GM10248 (cell line): Measurements from ENCODE around the gene MELK.
A peak's percentile ranks its signal among the peaks of the same experiment; 100 is the strongest.

Experiments
- CTCF ChIA-PET: fragments of 300-600 bp; sonication (Branson Sonifier 250); formaldehyde crosslinking; extraction: SDS; loops from one replicate; lab custom pipeline; 2021; ENCODE audit warnings: antibody characterized with exemption; lab: Yijun Ruan, JAX
- POLR2A ChIA-PET: fragments of 350-650 bp; sonication (Branson Sonifier 250); formaldehyde crosslinking; extraction: SDS; loops from one replicate; lab custom pipeline; 2020; ENCODE audit warnings: antibody characterized with exemption; lab: Yijun Ruan, JAX
- DNase-seq: peaks from one replicate; pipeline ENCODE4 v3.0.0; 2012; ENCODE audit errors: extremely low spot score
- TF ChIP-seq, protein P1 (sequence below): IDR thresholded peaks from 2 replicates; pipeline ENCODE4 v1.5.1; 2012; ENCODE audit warnings: mild to moderate bottlenecking, low read depth; ENCODE audit errors: extremely low read depth, missing control alignments, control extremely low read depth

The MELK gene

DNA sequence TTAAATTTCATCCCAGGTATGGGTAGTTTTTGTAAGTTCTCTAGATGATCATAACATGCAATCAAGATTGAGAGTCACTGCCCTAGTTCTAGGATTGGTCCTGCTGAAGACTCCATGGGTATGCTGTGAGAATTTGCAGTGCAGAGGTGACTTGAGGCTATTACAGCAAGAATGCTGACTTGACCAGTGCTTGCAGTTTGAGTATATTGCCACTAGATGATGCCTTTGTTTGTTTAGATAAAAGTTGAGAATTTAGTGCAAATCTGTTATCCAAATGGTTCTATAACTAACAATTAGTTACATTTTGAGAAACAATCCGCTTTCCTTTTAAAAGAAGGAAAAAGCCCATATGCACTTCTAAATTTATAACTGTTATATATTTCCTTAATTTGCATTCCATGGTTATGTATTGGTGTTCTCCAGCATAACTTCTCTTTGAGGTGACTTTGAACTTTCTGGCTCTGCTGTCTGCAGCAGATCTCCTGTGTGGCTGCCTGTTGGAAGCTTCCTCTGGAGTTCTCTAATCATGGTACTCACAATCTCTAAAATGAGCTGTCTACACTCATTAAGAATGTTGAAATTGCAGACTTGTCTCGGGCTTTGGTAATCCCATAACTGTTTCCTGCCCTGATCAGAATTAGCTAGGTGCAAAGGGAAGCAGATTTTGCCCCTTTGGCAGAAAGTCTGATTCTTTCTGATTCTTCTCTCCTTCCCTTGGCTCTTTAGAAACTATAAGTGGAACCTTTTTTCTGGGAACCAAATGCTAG, 24.9 kb downstream of the MELK start:
- DNase-seq: peak; percentile 25
- CTCF ChIA-PET: interaction anchor here (0.8 to 4.1 kb wide), 17 partner anchors 8 to 398 kb away, joined by 3 to 25 read pairs (median 4); no protein-coding TSS in a partner anchor
- TF ChIP-seq, protein P1, sequence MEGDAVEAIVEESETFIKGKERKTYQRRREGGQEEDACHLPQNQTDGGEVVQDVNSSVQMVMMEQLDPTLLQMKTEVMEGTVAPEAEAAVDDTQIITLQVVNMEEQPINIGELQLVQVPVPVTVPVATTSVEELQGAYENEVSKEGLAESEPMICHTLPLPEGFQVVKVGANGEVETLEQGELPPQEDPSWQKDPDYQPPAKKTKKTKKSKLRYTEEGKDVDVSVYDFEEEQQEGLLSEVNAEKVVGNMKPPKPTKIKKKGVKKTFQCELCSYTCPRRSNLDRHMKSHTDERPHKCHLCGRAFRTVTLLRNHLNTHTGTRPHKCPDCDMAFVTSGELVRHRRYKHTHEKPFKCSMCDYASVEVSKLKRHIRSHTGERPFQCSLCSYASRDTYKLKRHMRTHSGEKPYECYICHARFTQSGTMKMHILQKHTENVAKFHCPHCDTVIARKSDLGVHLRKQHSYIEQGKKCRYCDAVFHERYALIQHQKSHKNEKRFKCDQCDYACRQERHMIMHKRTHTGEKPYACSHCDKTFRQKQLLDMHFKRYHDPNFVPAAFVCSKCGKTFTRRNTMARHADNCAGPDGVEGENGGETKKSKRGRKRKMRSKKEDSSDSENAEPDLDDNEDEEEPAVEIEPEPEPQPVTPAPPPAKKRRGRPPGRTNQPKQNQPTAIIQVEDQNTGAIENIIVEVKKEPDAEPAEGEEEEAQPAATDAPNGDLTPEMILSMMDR: peak; percentile 49
- POLR2A ChIA-PET: no interaction called here

GRCh38 chr9:36598273-36598672, 25.6 kb downstream of the MELK start:
- TF ChIP-seq, protein P1: no peak
- ChIA-PET POLR2A (no interaction called here), CTCF (interaction anchor here (0.8 to 4.1 kb wide), 16 partner anchors 8 to 398 kb away, joined by 3 to 25 read pairs (median 4); no protein-coding TSS in a partner anchor)
- DNase-seq: no peak

DNA sequence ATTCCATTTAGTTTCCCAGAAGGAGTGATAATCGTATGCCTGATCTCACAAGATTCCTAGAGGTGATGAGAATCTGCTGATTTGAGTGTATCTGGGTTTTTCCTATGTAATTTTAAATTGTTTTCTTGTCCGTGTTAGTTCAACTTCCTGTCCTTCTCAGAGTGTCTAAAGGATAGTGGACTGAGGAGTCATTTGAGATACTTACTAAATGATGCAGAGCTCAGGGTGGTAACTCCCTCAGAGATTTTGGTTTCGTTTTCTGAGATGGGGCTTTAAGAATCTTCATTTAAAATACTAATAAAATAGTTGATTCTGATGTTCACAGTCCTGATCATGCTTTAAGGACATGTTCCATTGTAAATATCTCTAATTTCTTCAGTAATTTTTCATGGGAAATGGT, 30.3 kb downstream of the MELK start:
- TF ChIP-seq, protein P1: no peak
- ChIA-PET POLR2A (no interaction called here), CTCF (interaction anchor here (1.5 to 2.2 kb wide), 2 partner anchors 126 to 196 kb away, joined by 4 to 8 read pairs; no protein-coding TSS in a partner anchor)
- DNase-seq: peak; percentile 68

DNA sequence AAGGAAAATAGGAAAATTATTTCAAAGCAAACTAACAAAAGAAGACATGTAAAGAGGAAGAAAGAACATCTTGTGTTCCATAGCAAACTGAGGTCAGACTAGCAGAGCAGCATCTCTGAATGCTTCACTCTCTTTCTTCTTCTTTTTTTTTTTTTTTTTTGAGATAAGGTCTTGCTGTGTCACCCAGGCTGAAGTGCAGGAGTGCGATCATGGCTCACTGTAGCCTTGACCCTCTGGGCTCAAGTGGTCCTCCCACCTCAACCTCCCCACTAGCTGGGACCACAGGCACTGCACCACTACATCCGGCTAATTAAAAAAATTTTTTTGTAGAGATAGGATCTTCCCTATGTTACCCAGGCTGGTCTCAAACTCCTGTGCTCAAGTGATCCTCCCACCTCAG, 36.6 kb downstream of the MELK start:
- ChIA-PET CTCF (interaction anchor here (1.6 to 3.9 kb wide), 3 partner anchors 11 to 119 kb away, joined by 9 to 14 read pairs (median 13); no protein-coding TSS in a partner anchor), POLR2A (no interaction called here)
- no peak for DNase-seq
- TF ChIP-seq, protein P1: no peak

DNA sequence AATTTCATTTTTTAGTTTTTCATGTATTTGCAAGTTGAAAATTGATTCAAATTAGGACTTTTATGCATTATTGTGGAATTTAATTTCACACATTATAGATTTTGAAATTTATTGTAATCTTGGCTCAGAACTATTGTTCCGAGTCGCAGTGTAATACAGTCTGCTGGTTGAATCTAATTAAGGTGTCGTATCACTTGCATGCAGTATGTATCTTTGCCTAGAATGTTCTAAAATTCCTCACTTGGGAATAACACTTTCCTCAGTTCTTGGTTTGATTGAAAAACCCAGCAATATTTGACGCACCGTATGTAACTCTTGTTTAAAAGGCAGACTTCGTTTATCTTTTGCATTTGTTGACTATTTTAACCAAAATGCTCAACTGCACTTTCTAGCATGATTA, 49.4 kb downstream of the MELK start:
- DNase-seq: no peak
- ChIA-PET CTCF (interaction anchor here (1.1 kb wide), 1 partner anchor 10 kb away, joined by 3 read pairs; no protein-coding TSS in a partner anchor), POLR2A (no interaction called here)
- TF ChIP-seq, protein P1: no peak

GRCh38 chr9:36623280-36623679, 50.6 kb downstream of the MELK start:
- ChIA-PET POLR2A (no interaction called here), CTCF (interaction anchor here (2.0 to 2.1 kb wide), 2 partner anchors 24 to 105 kb away, joined by 4 to 6 read pairs; no protein-coding TSS in a partner anchor)
- no peak for DNase-seq
- TF ChIP-seq, protein P1: no peak
